NCI-H1417 (cell line): ENCODE results near the gene RUNX1.

Source experiments
- DNase-seq, 3 experiments: peaks; one replicate each; lab custom pipeline; 2025; lab: John Stamatoyannopoulos, UW

Gene RUNX1

GRCh38 chr21:34850166-34850690, 198.9 kb downstream of the RUNX1 start:
- no peak for DNase-seq

- peak in 1 of 3 experiments; percentile 28 for DNase-seq
Observed at GRCh38 chr21:34846601-34847112, 202.4 kb downstream of the RUNX1 start.

- no peak for DNase-seq
Observed at GRCh38 chr21:34845521-34846451, 203.3 kb downstream of the RUNX1 start.

GRCh38 chr21:34844924-34845238, 204.2 kb downstream of the RUNX1 start:
- peak in 2 of 3 experiments; percentile 66 to 90 for DNase-seq

- DNase-seq, result peak in 1 of 3 experiments; percentile 20
Observed at GRCh38 chr21:34844013-34844923, 204.8 kb downstream of the RUNX1 start.

- no peak for DNase-seq
Observed at GRCh38 chr21:34843562-34843961, 205.5 kb downstream of the RUNX1 start.

GRCh38 chr21:34841154-34841553, 207.9 kb downstream of the RUNX1 start:
- no peak for DNase-seq

- no peak for DNase-seq
Observed at GRCh38 chr21:34840693-34841092, 208.4 kb downstream of the RUNX1 start.

- DNase-seq, result no peak
Observed at GRCh38 chr21:34838956-34839820, 209.9 kb downstream of the RUNX1 start.

GRCh38 chr21:34836933-34837505, 212.1 kb downstream of the RUNX1 start:
- no peak for DNase-seq

- no peak for DNase-seq
Observed at GRCh38 chr21:34836103-34836932, 212.8 kb downstream of the RUNX1 start.

- no peak for DNase-seq
Observed at GRCh38 chr21:34835526-34835925, 213.6 kb downstream of the RUNX1 start.

GRCh38 chr21:34834852-34835501, 214.1 kb downstream of the RUNX1 start:
- no peak for DNase-seq

- no peak for DNase-seq
Observed at GRCh38 chr21:34834290-34834689, 214.8 kb downstream of the RUNX1 start.

GRCh38 chr21:34833465-34833864, 215.6 kb downstream of the RUNX1 start:
- peak in 1 of 3 experiments; percentile 18 for DNase-seq

- DNase-seq, result no peak
Observed at GRCh38 chr21:34830386-34831170, 218.5 kb downstream of the RUNX1 start.

GRCh38 chr21:34827445-34828235, 221.5 kb downstream of the RUNX1 start:
- no peak for DNase-seq

GRCh38 chr21:34826836-34827235, 222.3 kb downstream of the RUNX1 start:
- DNase-seq, result no peak
